SU-DHL-6 (cell line): ENCODE results near the gene ANO6.

Experiments
- EZH2phosphoT487 ChIP-seq: fragments of 200-600 bp; sonication (generic), shearing (Covaris generic); conservative IDR thresholded peaks from 2 replicates; pipeline ENCODE4 v1.6.1; 2018; ENCODE audit warnings: mild to moderate bottlenecking, antibody characterized with exemption, low read length, moderate library complexity, mixed read lengths
- TF ChIP-seq, protein P1 (sequence below): fragments of 200-600 bp; sonication (generic); IDR thresholded peaks from one replicate; pipeline ENCODE4 v1.5.1; 2017; ENCODE audit warnings: antibody characterized with exemption, mild to moderate bottlenecking, low read length, moderate library complexity; ENCODE audit not compliant: insufficient read depth, poor library complexity, severe bottlenecking

DNA sequence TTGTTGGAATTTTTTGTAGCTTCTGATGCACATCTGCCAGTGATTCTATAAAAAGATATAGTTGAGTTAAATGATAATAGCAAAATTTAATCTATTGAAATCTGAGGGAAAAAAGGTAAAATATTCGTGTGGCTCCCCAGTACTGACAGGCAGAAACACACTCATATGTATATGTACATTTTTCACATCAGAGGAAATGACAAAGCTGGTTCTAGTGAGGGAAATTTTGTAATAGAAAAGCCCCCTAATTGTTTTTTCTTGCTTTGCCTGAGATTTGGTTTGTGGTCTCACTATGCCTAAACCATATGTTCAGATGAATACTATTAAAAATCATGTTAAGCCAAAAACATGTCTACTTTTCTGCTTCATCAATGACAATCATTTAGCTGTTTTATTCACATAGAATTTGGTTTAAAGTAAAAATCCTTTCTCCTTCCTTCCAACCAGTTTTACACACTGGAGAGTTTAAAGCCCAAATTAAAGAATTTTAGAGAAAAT, 203.5 kb downstream of the ANO6 start:
- TF ChIP-seq, protein P1, sequence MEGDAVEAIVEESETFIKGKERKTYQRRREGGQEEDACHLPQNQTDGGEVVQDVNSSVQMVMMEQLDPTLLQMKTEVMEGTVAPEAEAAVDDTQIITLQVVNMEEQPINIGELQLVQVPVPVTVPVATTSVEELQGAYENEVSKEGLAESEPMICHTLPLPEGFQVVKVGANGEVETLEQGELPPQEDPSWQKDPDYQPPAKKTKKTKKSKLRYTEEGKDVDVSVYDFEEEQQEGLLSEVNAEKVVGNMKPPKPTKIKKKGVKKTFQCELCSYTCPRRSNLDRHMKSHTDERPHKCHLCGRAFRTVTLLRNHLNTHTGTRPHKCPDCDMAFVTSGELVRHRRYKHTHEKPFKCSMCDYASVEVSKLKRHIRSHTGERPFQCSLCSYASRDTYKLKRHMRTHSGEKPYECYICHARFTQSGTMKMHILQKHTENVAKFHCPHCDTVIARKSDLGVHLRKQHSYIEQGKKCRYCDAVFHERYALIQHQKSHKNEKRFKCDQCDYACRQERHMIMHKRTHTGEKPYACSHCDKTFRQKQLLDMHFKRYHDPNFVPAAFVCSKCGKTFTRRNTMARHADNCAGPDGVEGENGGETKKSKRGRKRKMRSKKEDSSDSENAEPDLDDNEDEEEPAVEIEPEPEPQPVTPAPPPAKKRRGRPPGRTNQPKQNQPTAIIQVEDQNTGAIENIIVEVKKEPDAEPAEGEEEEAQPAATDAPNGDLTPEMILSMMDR, result no peak
- TF ChIP-seq EZH2phosphoT487, result no peak
